BE2C (cell line): Measurements from ENCODE around the gene SPINK1.
"Not testable (repeated sequence)": the region's sequence is repeated elsewhere in the genome, so short reads cannot be mapped to it uniquely, and the experiment has no call there.

ENCODE experiments used
- DNase-seq: peaks from one replicate; pipeline ENCODE4 v3.0.0-alpha.2; 2020
- H3K27me3 ChIP-seq: fragments of 250-450 bp; sonication (Bioruptor Pico); 2 replicates; pipeline ENCODE4 v1.5.1; 2020; ENCODE audit warnings: mild to moderate bottlenecking
- H3K36me3 ChIP-seq: fragments of 250-450 bp; sonication (Bioruptor Pico); 2 replicates; pipeline ENCODE4 v1.5.1; 2020; ENCODE audit warnings: mild to moderate bottlenecking
- H3K4me1 ChIP-seq: fragments of 250-450 bp; sonication (Bioruptor Pico); 2 replicates; pipeline ENCODE4 v1.5.1; 2020
- H3K4me3 ChIP-seq: 2 replicates; pipeline ENCODE4 v1.5.1; 2011; ENCODE audit warnings: low read depth, low read length
- H3K9me3 ChIP-seq: fragments of 250-450 bp; sonication (Bioruptor Pico); 2 replicates; pipeline ENCODE4 v1.5.1; 2020
- TF ChIP-seq, protein P1 (sequence below): IDR thresholded peaks from 2 replicates; pipeline ENCODE4 v1.5.1; 2012; ENCODE audit warnings: mild to moderate bottlenecking, low read depth, low read length

The SPINK1 gene

DNA sequence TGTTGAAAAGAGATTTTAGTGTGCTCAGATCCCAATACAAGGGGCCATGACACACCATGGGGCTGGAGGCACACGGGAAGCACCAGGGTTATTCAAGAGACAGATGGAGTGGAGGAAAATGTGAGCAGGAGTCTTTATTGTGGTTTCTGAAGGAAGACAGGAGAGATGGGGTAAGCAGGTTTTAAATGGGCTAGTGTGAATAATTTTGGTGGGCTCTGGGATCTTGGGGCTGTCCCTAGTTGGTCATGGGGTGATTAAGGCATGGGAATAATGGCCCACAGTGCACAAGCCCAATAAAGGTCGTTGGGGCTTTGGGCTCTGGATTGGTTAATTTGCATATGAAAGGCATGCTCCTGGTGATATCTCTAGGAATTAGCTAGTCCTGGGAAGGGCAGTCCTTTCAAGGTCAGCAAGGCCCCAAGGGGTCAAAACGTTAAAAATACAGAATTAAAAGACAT, 43.5 kb upstream of the SPINK1 start:
- DNase-seq, result no peak
- Histone ChIP-seq H3K4me1 (no peaks in the 10 kb centered on the region), H3K27me3 (peaks cover 42% of the 10 kb centered on the region), H3K4me3 (no peak overlapping the region), H3K9me3 (no peaks in the 10 kb centered on the region), H3K36me3 (no peaks in the 10 kb centered on the region)
- TF ChIP-seq, protein P1, sequence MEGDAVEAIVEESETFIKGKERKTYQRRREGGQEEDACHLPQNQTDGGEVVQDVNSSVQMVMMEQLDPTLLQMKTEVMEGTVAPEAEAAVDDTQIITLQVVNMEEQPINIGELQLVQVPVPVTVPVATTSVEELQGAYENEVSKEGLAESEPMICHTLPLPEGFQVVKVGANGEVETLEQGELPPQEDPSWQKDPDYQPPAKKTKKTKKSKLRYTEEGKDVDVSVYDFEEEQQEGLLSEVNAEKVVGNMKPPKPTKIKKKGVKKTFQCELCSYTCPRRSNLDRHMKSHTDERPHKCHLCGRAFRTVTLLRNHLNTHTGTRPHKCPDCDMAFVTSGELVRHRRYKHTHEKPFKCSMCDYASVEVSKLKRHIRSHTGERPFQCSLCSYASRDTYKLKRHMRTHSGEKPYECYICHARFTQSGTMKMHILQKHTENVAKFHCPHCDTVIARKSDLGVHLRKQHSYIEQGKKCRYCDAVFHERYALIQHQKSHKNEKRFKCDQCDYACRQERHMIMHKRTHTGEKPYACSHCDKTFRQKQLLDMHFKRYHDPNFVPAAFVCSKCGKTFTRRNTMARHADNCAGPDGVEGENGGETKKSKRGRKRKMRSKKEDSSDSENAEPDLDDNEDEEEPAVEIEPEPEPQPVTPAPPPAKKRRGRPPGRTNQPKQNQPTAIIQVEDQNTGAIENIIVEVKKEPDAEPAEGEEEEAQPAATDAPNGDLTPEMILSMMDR, result no peak

GRCh38 chr5:147874118-147874875, 42.8 kb upstream of the SPINK1 start:
- DNase-seq, H3K4me3 ChIP-seq, H3K4me1 ChIP-seq, H3K9me3 ChIP-seq, H3K36me3 ChIP-seq: not testable (repeated sequence)
- H3K27me3 ChIP-seq, result peaks cover 36% of the 10 kb centered on the region

- not testable (repeated sequence) for H3K9me3 ChIP-seq, H3K4me1 ChIP-seq, H3K4me3 ChIP-seq, H3K36me3 ChIP-seq, DNase-seq
- peaks cover 25% of the 10 kb centered on the region for H3K27me3 ChIP-seq
Observed at GRCh38 chr5:147872744-147873435, 41.4 kb upstream of the SPINK1 start.

DNA sequence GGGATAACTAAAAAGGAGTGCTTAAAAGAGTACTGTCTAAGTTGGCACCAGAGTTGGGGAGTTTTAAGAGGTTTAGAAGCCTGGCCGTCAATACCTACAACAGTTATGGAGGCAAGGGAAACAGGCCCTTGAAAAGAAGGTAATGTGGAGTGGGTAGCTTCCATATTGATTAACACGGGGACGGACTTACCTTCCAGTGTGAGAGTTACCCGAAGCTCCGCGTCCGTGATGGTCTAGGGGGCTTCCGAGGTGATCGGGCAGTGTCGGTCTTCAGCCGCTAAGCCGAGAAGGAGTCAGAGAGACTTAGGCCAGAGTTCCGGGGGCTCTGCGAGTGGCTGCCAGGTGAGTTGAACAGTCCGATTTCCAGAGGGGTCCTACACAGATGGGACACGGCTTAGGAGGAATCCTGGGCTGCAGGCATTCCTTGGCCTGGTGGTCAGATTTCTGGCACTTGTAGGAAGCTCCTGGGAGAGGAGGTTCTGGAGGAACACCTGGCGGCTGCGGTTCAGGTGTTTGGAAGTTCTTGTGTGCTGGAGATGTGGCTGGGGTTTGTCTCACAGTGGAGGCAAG, 40.6 kb upstream of the SPINK1 start:
- H3K27me3 ChIP-seq, result peaks cover 16% of the 10 kb centered on the region
- not testable (repeated sequence) for DNase-seq, H3K4me1 ChIP-seq, H3K4me3 ChIP-seq, H3K9me3 ChIP-seq, H3K36me3 ChIP-seq

GRCh38 chr5:147869892-147870291, 38.4 kb upstream of the SPINK1 start:
- not testable (repeated sequence) for DNase-seq, H3K27me3 ChIP-seq, H3K9me3 ChIP-seq, H3K4me1 ChIP-seq, H3K36me3 ChIP-seq, H3K4me3 ChIP-seq

- Histone ChIP-seq H3K27me3 (no peaks in the 10 kb centered on the region), H3K4me3 (no peak overlapping the region), H3K9me3 (no peaks in the 10 kb centered on the region), H3K4me1 (no peaks in the 10 kb centered on the region), H3K36me3 (no peaks in the 10 kb centered on the region)
- TF ChIP-seq, protein P1, result no peak
- DNase-seq, result no peak
Observed at GRCh38 chr5:147869112-147869511, 37.6 kb upstream of the SPINK1 start.

DNA sequence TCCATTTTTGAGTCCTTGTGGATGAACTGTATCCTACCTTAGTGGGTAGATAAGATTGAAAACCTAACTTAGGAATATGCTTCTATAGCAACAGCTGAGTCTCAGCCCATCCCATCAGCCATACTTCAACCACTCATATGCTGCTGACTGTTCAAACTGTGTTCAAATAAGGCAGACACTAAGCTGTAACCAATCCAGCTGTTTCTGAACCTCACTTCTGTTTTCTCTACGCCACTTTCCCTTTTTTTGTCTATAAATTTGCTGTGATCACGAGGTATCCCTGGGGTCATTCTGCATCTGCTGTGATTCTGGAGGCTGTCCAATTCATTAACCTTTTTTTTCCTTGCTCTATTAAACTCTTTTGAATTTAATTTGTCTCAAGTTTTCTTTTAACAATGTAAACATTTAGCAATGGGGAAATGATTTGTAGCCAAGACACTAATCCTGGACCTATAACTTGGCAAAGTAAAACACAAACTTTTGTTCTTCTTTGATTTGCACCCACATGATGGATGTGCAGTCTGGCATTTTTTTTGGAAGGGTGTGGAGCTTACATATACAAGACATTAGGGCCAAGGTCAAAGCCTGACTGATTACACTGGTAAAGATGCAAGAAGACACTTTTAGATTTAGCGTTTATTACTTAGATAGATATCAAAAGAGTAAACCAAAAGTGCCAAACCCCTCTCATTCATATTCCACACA, 32.1 kb upstream of the SPINK1 start:
- Histone ChIP-seq H3K4me3 (no peak overlapping the region), H3K36me3 (no peaks in the 10 kb centered on the region), H3K27me3 (peaks cover under 1% of the 10 kb centered on the region; the same call in 1 of the 2 replicates), H3K9me3 (no peaks in the 10 kb centered on the region), H3K4me1 (no peaks in the 10 kb centered on the region)
- TF ChIP-seq, protein P1, result no peak
- no peak for DNase-seq
